Panc1 (cell line): ENCODE measurements around the gene SNRPD3. TPM values are rescaled to one million over a fixed set of nuclear protein-coding genes. Genes with fewer than 3 reads are reported as not detected.

Experiments used
- ATAC-seq: fragments of 200-7000 bp; cut with Tn5 transposase; 2 replicates; pipeline ENCODE4 v1.9.1; 2020; ENCODE audit warnings: mild to moderate bottlenecking, moderate library complexity
- BruUV-seq: library from RNA; stranded (reverse); fragments of 400-500 nt; replicated peaks from 2 replicates; lab custom pipeline; 2021; lab: Mats Ljungman, UMichigan
- CTCF ChIA-PET: fragments of 300-600 bp; sonication (Branson Sonifier 250); formaldehyde crosslinking; loops from one replicate; lab custom pipeline; 2022; ENCODE audit warnings: antibody characterized with exemption; lab: Charles Lee
- POLR2A ChIA-PET: fragments of 300-600 bp; sonication (Branson Sonifier 250); formaldehyde crosslinking; loops from one replicate; lab custom pipeline; 2022; ENCODE audit warnings: antibody characterized with exemption; lab: Charles Lee
- DNase-seq: peaks from one replicate; pipeline ENCODE4 v3.0.0-alpha.2; 2010; ENCODE audit warnings: low read depth, low spot score
- H3K27ac ChIP-seq: 2 replicates; pipeline ENCODE4 v1.5.1; 2011; ENCODE audit warnings: mild to moderate bottlenecking, low read length, inconsistent platforms
- H3K27me3 ChIP-seq: fragments of 200-500 bp; sonication (Bioruptor generic); 2 replicates; pipeline ENCODE4 v1.6.0; 2014; ENCODE audit warnings: low read length, inconsistent platforms; ENCODE audit not compliant: control insufficient read depth, insufficient read depth
- H3K36me3 ChIP-seq: fragments of 200-500 bp; sonication (Bioruptor generic); 2 replicates; pipeline ENCODE4 v1.5.1; 2014; ENCODE audit warnings: inconsistent platforms, mild to moderate bottlenecking, low read length, moderate library complexity; ENCODE audit not compliant: control insufficient read depth, insufficient read depth
- H3K4me1 ChIP-seq: 2 replicates; pipeline ENCODE4 v1.5.1; 2011; ENCODE audit warnings: inconsistent platforms, mild to moderate bottlenecking, low read length, moderate library complexity; ENCODE audit not compliant: control insufficient read depth, insufficient read depth
- H3K4me3 ChIP-seq, 2 experiments: 2 replicates each; pipeline ENCODE4 v1.5.1; 2011 to 2012; ENCODE audit warnings: low read depth in 2 of 2, low read length in 2 of 2, mild to moderate bottlenecking in 2 of 2, inconsistent platforms in 1 of 2, moderate library complexity in 1 of 2
- H3K9me3 ChIP-seq: fragments of 200-500 bp; sonication (Bioruptor generic); 2 replicates; pipeline ENCODE4 v1.5.1; 2014; ENCODE audit warnings: low read depth, mild to moderate bottlenecking, inconsistent platforms, low read length, moderate library complexity; ENCODE audit not compliant: control insufficient read depth, insufficient read depth
- POLR2AphosphoS5 ChIP-seq: IDR thresholded peaks from 2 replicates; pipeline ENCODE4 v1.6.1; 2012; ENCODE audit warnings: mild to moderate bottlenecking, low read depth, low read length, moderate library complexity
- SIN3A ChIP-seq: IDR thresholded peaks from 2 replicates; pipeline ENCODE4 v1.6.1; 2012; ENCODE audit warnings: low read depth, mild to moderate bottlenecking, low read length, moderate library complexity, borderline replicate concordance; ENCODE audit not compliant: insufficient read depth
- TCF7L2 ChIP-seq: IDR thresholded peaks from 2 replicates; pipeline ENCODE4 v1.6.1; 2011; ENCODE audit warnings: mild to moderate bottlenecking, low read depth, low read length, inconsistent platforms
- in situ Hi-C: cut with HindIII; loops from 2 replicates; pipeline ENCODE4 v1.10.0; 2016; ENCODE audit warnings: low sequenced_read_pairs, low pct_unique_long_range_greater_than_20kb
- intact Hi-C: fragments of 100-400 bp; cut with micrococcal nuclease; formaldehyde crosslinking; loops from one replicate; pipeline ENCODE4 v1.10.0; 2022; ENCODE audit not compliant: unreplicated experiment
- total RNA-seq: library from RNA; stranded (reverse); gene quantifications from one replicate; pipeline ENCODE4 v1.2.1, GENCODE V29; 2021; ENCODE audit not compliant: unreplicated experiment
- TF ChIP-seq, protein P1 (sequence below), 2 experiments: IDR thresholded peaks; 2 replicates each; pipeline ENCODE4 v1.6.1; 2011 to 2012; ENCODE audit warnings: low read depth in 2 of 2, control low read depth in 1 of 2, low read length in 1 of 2, mild to moderate bottlenecking in 1 of 2, moderate library complexity in 1 of 2; ENCODE audit not compliant: insufficient read depth in 1 of 2
- TF ChIP-seq, protein P2 (sequence below): fragments of 450-650 bp; IDR thresholded peaks from 2 replicates; pipeline ENCODE4 v1.5.1; 2017; ENCODE audit warnings: mild to moderate bottlenecking

The SNRPD3 gene
- total RNA-seq, 1 experiment from 2014 or later, result 89.4 TPM

DNA sequence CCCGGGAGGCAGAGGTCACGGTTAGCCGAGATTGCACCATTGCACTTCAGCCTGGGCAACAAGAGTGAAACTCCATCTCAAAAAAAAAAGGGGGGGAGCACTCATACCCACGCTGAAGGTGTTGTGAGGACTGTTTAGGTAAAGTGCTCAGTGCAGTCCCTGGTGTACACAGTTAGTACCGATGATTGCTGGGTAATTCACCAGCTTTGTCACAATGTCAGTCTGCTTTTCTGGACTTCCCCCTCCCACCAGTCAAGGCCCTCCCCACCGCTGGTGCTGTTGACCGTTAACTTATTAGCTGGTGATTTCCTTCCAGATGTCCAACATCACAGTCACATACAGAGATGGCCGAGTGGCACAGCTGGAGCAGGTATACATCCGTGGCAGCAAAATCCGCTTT lies 11.9 kb downstream of the SNRPD3 start:
- no peaks in the 10 kb centered on the region for H3K27me3 ChIP-seq
- H3K27ac ChIP-seq, result no peak overlapping the region
- intact Hi-C loops (no loop called here), in situ Hi-C loops (no loop called here)
- POLR2A ChIA-PET, result no interaction called here
- no peak overlapping the region for H3K4me3 ChIP-seq
- H3K36me3 ChIP-seq, result peaks cover 5% of the 10 kb centered on the region; the same call in 1 of the 2 replicates
- CTCF ChIA-PET, result no interaction called here
- ATAC-seq (no peak), DNase-seq (no peak)
- no TSS peak for BruUV-seq
- no peaks in the 10 kb centered on the region for H3K4me1 ChIP-seq
- no peaks in the 10 kb centered on the region for H3K9me3 ChIP-seq
- TF ChIP-seq, protein P1, sequence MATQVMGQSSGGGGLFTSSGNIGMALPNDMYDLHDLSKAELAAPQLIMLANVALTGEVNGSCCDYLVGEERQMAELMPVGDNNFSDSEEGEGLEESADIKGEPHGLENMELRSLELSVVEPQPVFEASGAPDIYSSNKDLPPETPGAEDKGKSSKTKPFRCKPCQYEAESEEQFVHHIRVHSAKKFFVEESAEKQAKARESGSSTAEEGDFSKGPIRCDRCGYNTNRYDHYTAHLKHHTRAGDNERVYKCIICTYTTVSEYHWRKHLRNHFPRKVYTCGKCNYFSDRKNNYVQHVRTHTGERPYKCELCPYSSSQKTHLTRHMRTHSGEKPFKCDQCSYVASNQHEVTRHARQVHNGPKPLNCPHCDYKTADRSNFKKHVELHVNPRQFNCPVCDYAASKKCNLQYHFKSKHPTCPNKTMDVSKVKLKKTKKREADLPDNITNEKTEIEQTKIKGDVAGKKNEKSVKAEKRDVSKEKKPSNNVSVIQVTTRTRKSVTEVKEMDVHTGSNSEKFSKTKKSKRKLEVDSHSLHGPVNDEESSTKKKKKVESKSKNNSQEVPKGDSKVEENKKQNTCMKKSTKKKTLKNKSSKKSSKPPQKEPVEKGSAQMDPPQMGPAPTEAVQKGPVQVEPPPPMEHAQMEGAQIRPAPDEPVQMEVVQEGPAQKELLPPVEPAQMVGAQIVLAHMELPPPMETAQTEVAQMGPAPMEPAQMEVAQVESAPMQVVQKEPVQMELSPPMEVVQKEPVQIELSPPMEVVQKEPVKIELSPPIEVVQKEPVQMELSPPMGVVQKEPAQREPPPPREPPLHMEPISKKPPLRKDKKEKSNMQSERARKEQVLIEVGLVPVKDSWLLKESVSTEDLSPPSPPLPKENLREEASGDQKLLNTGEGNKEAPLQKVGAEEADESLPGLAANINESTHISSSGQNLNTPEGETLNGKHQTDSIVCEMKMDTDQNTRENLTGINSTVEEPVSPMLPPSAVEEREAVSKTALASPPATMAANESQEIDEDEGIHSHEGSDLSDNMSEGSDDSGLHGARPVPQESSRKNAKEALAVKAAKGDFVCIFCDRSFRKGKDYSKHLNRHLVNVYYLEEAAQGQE (IDR thresholded peaks at IDR 0.05; ENCODE audit: insufficient read depth in 1 of 2, low read depth in 2 of 2, low read length in 1 of 2), result no peak
- TF ChIP-seq SIN3A (no peak), POLR2AphosphoS5 (no peak), TCF7L2 (no peak)
- TF ChIP-seq, protein P2, sequence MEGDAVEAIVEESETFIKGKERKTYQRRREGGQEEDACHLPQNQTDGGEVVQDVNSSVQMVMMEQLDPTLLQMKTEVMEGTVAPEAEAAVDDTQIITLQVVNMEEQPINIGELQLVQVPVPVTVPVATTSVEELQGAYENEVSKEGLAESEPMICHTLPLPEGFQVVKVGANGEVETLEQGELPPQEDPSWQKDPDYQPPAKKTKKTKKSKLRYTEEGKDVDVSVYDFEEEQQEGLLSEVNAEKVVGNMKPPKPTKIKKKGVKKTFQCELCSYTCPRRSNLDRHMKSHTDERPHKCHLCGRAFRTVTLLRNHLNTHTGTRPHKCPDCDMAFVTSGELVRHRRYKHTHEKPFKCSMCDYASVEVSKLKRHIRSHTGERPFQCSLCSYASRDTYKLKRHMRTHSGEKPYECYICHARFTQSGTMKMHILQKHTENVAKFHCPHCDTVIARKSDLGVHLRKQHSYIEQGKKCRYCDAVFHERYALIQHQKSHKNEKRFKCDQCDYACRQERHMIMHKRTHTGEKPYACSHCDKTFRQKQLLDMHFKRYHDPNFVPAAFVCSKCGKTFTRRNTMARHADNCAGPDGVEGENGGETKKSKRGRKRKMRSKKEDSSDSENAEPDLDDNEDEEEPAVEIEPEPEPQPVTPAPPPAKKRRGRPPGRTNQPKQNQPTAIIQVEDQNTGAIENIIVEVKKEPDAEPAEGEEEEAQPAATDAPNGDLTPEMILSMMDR, result no peak

DNA sequence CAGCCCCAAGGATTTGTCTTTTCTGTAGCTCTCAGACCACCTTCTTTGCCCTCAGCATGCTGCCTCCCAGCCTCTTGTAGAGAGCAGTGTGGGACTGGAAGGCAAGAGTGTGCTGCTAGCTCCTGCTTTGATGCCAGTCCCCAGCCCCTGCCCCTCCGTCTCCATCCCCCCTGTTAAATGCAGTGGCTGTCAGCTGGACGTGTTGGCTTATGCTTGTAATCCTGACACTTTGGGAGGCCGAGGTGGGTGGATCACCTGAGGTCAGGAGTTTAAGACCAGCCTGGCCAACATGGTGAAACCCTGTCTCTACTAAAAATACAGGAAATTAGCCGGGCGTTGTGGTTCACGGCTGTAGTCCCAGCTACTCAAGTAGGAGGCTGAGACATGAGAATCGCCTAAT lies 15.5 kb downstream of the SNRPD3 start:
- Histone ChIP-seq H3K9me3 (no peaks in the 10 kb centered on the region), H3K4me1 (no peaks in the 10 kb centered on the region), H3K27me3 (no peaks in the 10 kb centered on the region), H3K36me3 (peaks cover 2% of the 10 kb centered on the region; the same call in 1 of the 2 replicates), H3K4me3 (no peak overlapping the region), H3K27ac (no peak overlapping the region)
- TF ChIP-seq, protein P2, result no peak
- TF ChIP-seq POLR2AphosphoS5, result no peak
- no peak for TF ChIP-seq TCF7L2
- TF ChIP-seq, protein P1 (IDR thresholded peaks at IDR 0.05; ENCODE audit: insufficient read depth in 1 of 2, low read depth in 2 of 2, low read length in 1 of 2), result no peak
- TF ChIP-seq SIN3A, result no peak
- in situ Hi-C loops (no loop called here), intact Hi-C loops (no loop called here)
- ATAC-seq, result no peak
- DNase-seq, result no peak
- CTCF ChIA-PET, result no interaction called here
- BruUV-seq, result no TSS peak
- POLR2A ChIA-PET, result no interaction called here
